NCI-H345 treated with DMSO at 0.1 percent for 48 hours (cell line): ENCODE data around the gene MAML2.

Experiments
- DNase-seq: peaks from one replicate; lab custom pipeline; 2025; ENCODE audit not compliant: unreplicated experiment; lab: John Stamatoyannopoulos, UW

Gene MAML2

DNA sequence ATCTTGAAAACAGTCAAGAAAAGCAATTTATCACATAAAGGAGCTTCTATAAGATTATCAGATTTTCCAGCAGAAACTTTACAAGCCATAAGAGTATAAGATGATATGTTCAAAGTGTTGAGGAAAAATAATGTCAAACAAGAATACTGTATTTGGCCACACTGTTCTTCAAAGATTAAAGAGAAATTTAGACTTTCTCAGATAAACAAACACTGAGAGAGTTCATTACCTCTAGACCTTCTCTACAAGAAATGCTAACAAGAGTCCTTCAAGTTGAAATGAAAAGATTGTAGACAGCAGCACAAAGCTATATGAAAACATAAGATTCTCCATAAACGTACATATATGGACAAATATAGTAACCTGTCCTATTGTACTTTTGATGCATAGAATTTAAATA lies 411.1 kb downstream of the MAML2 start:
- no peak for DNase-seq

DNA sequence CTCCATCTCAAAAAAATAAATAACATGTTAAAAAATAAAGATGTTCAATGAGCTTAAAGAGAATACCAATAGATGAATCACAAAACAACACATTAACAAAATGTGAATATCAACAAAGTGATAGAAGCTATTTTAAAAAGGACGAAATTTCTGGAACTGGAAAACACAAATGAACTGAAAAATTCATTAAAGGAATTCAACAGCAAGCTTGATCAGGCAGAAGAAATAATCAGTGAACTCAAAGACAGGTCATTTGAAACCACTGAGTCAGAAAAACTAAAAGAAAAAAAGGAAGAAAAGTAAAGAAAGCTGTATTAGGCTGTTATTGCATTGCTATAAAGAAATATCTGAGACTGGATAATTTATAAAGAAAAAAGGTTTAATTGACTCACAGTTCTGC lies 412.0 kb downstream of the MAML2 start:
- DNase-seq = no peak

DNA sequence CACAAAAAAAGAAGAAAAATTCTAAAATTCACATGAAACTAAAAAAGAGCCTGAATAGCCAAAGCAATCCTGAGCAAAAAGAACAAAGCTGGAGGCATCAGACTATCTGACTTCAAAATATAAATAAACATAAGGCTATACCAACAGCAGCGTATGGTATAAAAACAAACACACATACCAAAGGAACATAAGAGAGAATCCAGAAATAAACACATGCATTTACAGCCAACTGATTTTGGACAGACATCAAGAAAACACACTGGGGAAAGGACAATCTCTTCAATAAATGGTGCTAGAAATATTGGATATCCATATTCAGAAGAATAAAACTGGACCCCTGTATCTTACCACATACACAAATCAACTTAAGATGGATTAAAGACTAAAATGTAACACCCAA lies 416.3 kb downstream of the MAML2 start:
- DNase-seq = no peak
